Stimulated activated CD8-positive, alpha-beta memory T cell treated with anti-CD3 and anti-CD28 coated beads, Interleukin-2, amount 100 ng/mL, for 48 hours (primary cell): ENCODE measurements around the gene FAT3.

Source experiments
- DNase-seq, 2 donors: peaks; one replicate each; pipeline ENCODE4 v3.0.0-alpha.2; 2020; ENCODE audit warnings: low read depth in 2 of 2

Gene FAT3

GRCh38 chr11:92227959-92228935, 3.6 kb downstream of the FAT3 start:
- no peak for DNase-seq

DNA sequence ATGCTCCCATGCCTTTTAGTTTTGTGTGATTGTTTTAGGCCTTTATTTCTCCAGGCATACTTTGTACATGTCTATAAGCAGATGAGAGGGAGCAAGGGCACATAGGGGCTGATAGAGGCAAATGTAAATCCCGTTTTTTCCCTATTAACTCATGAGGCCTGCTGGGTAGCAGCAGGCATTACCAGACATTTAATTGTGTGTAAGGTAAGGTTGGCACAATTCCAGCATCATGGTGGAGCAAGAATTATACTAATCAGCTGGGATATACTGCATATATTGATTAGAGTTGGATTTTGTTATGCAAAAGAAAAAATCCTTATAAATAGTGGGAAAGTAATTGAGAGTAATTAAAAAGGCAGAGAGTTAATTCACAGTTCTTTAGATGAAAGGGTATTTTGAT, 12.2 kb downstream of the FAT3 start:
- DNase-seq, result no peak

GRCh38 chr11:92240916-92241315, 16.3 kb downstream of the FAT3 start:
- DNase-seq, result no peak

DNA sequence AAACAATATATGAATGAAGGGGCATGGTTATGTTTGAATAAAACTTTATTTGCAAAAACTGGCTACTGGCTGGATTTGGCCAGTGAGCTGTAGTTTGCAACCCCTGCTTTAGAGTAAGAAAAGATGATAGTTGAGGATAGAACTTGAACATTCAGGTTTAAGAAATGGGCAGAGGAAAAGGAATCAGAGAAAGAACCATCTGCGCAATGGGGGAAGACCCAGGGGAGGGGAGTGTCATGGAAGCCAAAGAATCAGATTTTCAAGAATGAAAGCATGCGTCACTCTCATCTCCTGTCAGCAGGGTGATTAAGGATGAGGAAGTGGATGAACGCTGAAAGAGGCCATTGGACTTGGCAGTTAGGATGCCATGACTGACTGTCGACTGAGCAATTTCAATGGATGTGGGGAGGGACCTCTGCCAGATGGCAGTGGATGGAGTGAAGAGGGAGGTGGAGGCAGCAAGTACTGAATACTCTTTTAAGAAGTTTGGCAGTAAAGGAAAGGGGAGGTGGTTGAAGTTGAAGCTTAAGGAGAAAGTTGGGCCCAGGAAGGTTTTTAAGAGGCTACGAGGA, 21.2 kb downstream of the FAT3 start:
- no peak for DNase-seq

DNA sequence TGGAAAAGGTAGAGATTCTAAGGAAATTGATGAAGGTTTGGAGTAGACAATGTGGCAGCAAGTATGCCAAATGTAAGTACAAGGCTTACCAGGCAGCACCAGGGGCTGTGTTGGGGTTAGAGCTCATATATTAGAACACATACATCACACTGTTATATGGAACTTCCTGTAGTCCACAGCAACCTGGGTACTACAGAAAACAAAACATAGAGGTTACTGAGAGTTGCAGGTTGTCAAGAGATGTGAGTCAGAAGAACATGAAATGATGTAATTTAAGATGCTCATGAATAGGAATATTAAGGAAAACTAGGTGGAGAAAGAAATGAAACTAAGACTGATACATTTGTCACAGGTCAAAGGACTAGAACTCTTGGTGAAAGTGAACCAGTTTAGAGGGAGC, 22.0 kb downstream of the FAT3 start:
- DNase-seq, result no peak

- DNase-seq, result no peak
Measured at GRCh38 chr11:92249156-92249753, 24.6 kb downstream of the FAT3 start.

- no peak for DNase-seq
Measured at GRCh38 chr11:92251980-92252379, 27.4 kb downstream of the FAT3 start.

- no peak for DNase-seq
Measured at GRCh38 chr11:92253421-92253820, 28.8 kb downstream of the FAT3 start.

- DNase-seq, result no peak
Measured at GRCh38 chr11:92253945-92254344, 29.3 kb downstream of the FAT3 start.

GRCh38 chr11:92257536-92257935, 32.9 kb downstream of the FAT3 start:
- no peak for DNase-seq

- DNase-seq, result no peak
Measured at GRCh38 chr11:92259861-92260260, 35.2 kb downstream of the FAT3 start.

GRCh38 chr11:92264350-92264749, 39.7 kb downstream of the FAT3 start:
- no peak for DNase-seq

DNA sequence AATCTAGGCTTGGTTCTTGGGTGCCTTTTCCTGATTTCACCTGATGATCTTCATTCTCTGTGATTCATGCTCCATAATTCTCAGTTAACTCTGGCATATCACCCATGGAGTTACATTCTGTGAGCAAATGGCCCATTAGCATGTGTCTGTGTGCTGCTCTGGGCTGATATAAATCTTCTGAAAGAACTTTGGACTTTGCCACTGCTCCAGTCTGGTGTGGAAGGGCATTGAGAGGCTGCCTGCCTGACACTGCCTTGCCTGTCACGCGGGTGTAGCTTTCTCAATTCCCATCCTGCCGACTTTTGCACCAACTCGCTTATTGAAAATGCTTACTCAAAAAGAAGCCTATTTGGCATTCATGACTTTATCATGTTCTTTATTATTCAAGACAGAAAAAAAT, 42.2 kb downstream of the FAT3 start:
- no peak for DNase-seq

- DNase-seq, result no peak
Measured at GRCh38 chr11:92267278-92267677, 42.7 kb downstream of the FAT3 start.

- no peak for DNase-seq
Measured at GRCh38 chr11:92267968-92268367, 43.4 kb downstream of the FAT3 start.

- DNase-seq, result no peak
Measured at GRCh38 chr11:92268546-92268945, 43.9 kb downstream of the FAT3 start.

GRCh38 chr11:92269021-92269420, 44.4 kb downstream of the FAT3 start:
- no peak for DNase-seq

DNA sequence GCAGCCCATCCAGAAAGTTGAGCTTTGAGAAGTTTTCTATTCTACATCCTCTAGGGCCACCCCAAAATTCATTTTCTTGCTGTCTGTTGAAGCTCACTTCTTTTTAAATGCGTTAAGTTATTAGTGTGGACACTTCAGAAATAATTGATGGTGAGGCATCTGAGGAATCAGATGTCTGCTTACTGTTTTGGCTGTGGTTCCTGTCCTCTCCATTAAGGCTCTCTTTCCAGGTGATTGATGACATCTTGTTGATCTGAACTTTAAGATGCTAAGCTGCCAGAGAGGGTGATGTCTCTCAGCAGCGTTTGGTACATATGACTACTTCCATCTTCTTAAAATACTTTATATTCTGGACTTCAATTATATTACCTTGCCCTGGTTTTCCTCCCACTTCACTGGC, 45.2 kb downstream of the FAT3 start:
- no peak for DNase-seq

GRCh38 chr11:92272651-92273050, 48.0 kb downstream of the FAT3 start:
- no peak for DNase-seq
